Measurements from ENCODE around the gene PDGFRA.
A peak's percentile ranks its signal among the peaks of the same experiment; 100 is the strongest.

Gene PDGFRA

GRCh38 chr4:54265366-54265765 lies 36.3 kb downstream of the PDGFRA start:
- DNase-seq, result no peak

GRCh38 chr4:54268151-54268550 lies 39.1 kb downstream of the PDGFRA start:
- peak; percentile 57 for DNase-seq

- DNase-seq, result no peak
These were observed 42.4 kb downstream of the PDGFRA start for GRCh38 chr4:54271464-54271863.

- no peak for DNase-seq
These were observed 43.0 kb downstream of the PDGFRA start for GRCh38 chr4:54272051-54272450.

GRCh38 chr4:54274264-54274663 lies 45.2 kb downstream of the PDGFRA start:
- DNase-seq, result no peak

- peak; percentile 42 for DNase-seq
These were observed 45.9 kb downstream of the PDGFRA start for GRCh38 chr4:54274795-54275665.

- DNase-seq, result no peak
These were observed 47.7 kb downstream of the PDGFRA start for GRCh38 chr4:54276641-54277430.

GRCh38 chr4:54277691-54278090 lies 48.6 kb downstream of the PDGFRA start:
- peak; percentile 82 for DNase-seq

GRCh38 chr4:54278216-54278615 lies 49.1 kb downstream of the PDGFRA start:
- no peak for DNase-seq

GRCh38 chr4:54281054-54281766 lies 52.1 kb downstream of the PDGFRA start:
- peak; percentile 81 for DNase-seq

GRCh38 chr4:54282837-54283236 lies 53.7 kb downstream of the PDGFRA start:
- no peak for DNase-seq

- DNase-seq, result no peak
These were observed 60.2 kb downstream of the PDGFRA start for GRCh38 chr4:54289316-54289715.

GRCh38 chr4:54290980-54291379 lies 61.9 kb downstream of the PDGFRA start:
- DNase-seq, result no peak

GRCh38 chr4:54296548-54297203 lies 67.6 kb downstream of the PDGFRA start:
- DNase-seq, result no peak

- DNase-seq, result no peak
These were observed 79.0 kb downstream of the PDGFRA start for GRCh38 chr4:54308110-54308509.

GRCh38 chr4:54315561-54316538 lies 86.8 kb downstream of the PDGFRA start:
- DNase-seq, result no peak

GRCh38 chr4:54317690-54318089 lies 88.6 kb downstream of the PDGFRA start:
- no peak for DNase-seq

- DNase-seq, result peak; percentile 49
These were observed 89.8 kb downstream of the PDGFRA start for GRCh38 chr4:54318904-54319303.

- no peak for DNase-seq
These were observed 92.0 kb downstream of the PDGFRA start for GRCh38 chr4:54320826-54321685.

- peak; percentile 64 for DNase-seq
These were observed 93.8 kb downstream of the PDGFRA start for GRCh38 chr4:54322818-54323417.

Data from fibroblast of upper back skin (primary cell).